Hepatocyte (in vitro differentiated cells): ENCODE results near the gene F2. TPM values are rescaled to one million over a fixed set of nuclear protein-coding genes. Genes with fewer than 3 reads are reported as not detected.

Source experiments
- DNase-seq: peaks from one replicate; pipeline ENCODE4 v3.0.0-alpha.2; 2016; ENCODE audit warnings: low spot score
- H2AFZ ChIP-seq: fragments of 200-600 bp; sonication (generic); 2 replicates; pipeline ENCODE4 v1.6.0; 2016; ENCODE audit warnings: antibody characterized with exemption, mild to moderate bottlenecking
- H3K27ac ChIP-seq: fragments of 200-600 bp; sonication (generic); 2 replicates; pipeline ENCODE4 v1.5.1; 2016; ENCODE audit warnings: mild to moderate bottlenecking
- H3K27me3 ChIP-seq: fragments of 200-600 bp; sonication (generic); 2 replicates; pipeline ENCODE4 v1.6.1; 2016
- H3K36me3 ChIP-seq: fragments of 200-600 bp; sonication (generic); replicated peaks from 2 replicates; pipeline ENCODE4 v1.5.1; 2016; ENCODE audit warnings: low read depth; ENCODE audit not compliant: insufficient read depth
- H3K4me1 ChIP-seq: fragments of 200-600 bp; sonication (generic); 2 replicates; pipeline ENCODE4 v1.5.1; 2016; ENCODE audit warnings: mild to moderate bottlenecking, moderate library complexity; ENCODE audit not compliant: insufficient read depth
- H3K4me2 ChIP-seq: fragments of 200-600 bp; sonication (generic); 2 replicates; pipeline ENCODE4 v1.6.0; 2016
- H3K4me3 ChIP-seq: fragments of 200-600 bp; sonication (generic); 2 replicates; pipeline ENCODE4 v1.5.1; 2016; ENCODE audit warnings: mild to moderate bottlenecking
- H3K79me2 ChIP-seq: fragments of 200-600 bp; sonication (generic); 2 replicates; pipeline ENCODE4 v1.6.0; 2017; ENCODE audit warnings: mild to moderate bottlenecking
- H3K9me2 ChIP-seq: fragments of 200-600 bp; sonication (generic); replicated peaks from 2 replicates; pipeline ENCODE4 v1.6.0; 2017; ENCODE audit warnings: mild to moderate bottlenecking; ENCODE audit not compliant: insufficient read depth
- H3K9me3 ChIP-seq: fragments of 200-600 bp; sonication (generic); 2 replicates; pipeline ENCODE4 v1.5.1; 2016; ENCODE audit warnings: low read depth, mild to moderate bottlenecking
- H4K20me1 ChIP-seq: fragments of 200-600 bp; sonication (generic); 2 replicates; pipeline ENCODE4 v1.6.0; 2016; ENCODE audit warnings: mild to moderate bottlenecking; ENCODE audit not compliant: insufficient read depth, poor library complexity, severe bottlenecking
- CTCF ChIP-seq: fragments of 200-600 bp; sonication (generic); IDR thresholded peaks from 2 replicates; pipeline ENCODE4 v1.5.1; 2016; ENCODE audit warnings: antibody characterized with exemption, mild to moderate bottlenecking; ENCODE audit not compliant: poor library complexity
- EZH2 ChIP-seq: fragments of 200-600 bp; sonication (generic); IDR thresholded peaks from 2 replicates; pipeline ENCODE4 v1.6.1; 2016; ENCODE audit warnings: antibody characterized with exemption, mild to moderate bottlenecking, borderline replicate concordance
- EZH2phosphoT487 ChIP-seq: fragments of 200-600 bp; sonication (generic); IDR thresholded peaks from one replicate; pipeline ENCODE4 v1.6.1; 2018; ENCODE audit warnings: antibody characterized with exemption, mild to moderate bottlenecking, low read depth, moderate library complexity; ENCODE audit not compliant: unreplicated experiment, severe bottlenecking
- WGBS: methylation state at CpG from one replicate; pipeline ENCODE4 v1.1.6; 2016; ENCODE audit warnings: low lambda C conversion rate; ENCODE audit errors: missing lambda C conversion rate; 5-methylcytosine and 5-hydroxymethylcytosine counted together
- polyA plus RNA-seq: library from polyadenylated mRNA; unstranded; fragments of >200 nt; fragmentation: Nextera tagmentation; extraction: Ambion mirVana; gene quantifications from 2 replicates; pipeline ENCODE4 v1.2.1, GENCODE V29; 2016
- total RNA-seq: library from RNA; depleted of rRNA; stranded (reverse); fragments of >200 nt; gene quantifications from 2 replicates; pipeline ENCODE4 v1.2.3, GENCODE V29; 2014

Gene F2
- total and polyA plus RNA-seq, 2 experiments from 2014 or later: 79.7 to 111 TPM

- H3K4me1 ChIP-seq: no peaks in the 10 kb centered on the region
- no peak overlapping the region for H2AFZ ChIP-seq
- no peaks in the 10 kb centered on the region for H3K36me3 ChIP-seq
- no peak overlapping the region for H3K4me3 ChIP-seq
- H3K9me3 ChIP-seq: no peaks in the 10 kb centered on the region
- TF ChIP-seq EZH2phosphoT487 (no peak), EZH2 (no peak), CTCF (no peak)
- no peaks in the 10 kb centered on the region for H3K79me2 ChIP-seq
- no peak overlapping the region for H3K27ac ChIP-seq
- H3K27me3 ChIP-seq: no peaks in the 10 kb centered on the region
- H3K9me2 ChIP-seq: no peaks in the 10 kb centered on the region
- DNase-seq: no peak
- no peaks in the 10 kb centered on the region for H4K20me1 ChIP-seq
- no peak overlapping the region for H3K4me2 ChIP-seq
- WGBS: 95% methylated on average over 15 of the region's 15 CpGs
These were observed 31.9 kb upstream of the F2 start for GRCh38 chr11:46686886-46687795.

DNA sequence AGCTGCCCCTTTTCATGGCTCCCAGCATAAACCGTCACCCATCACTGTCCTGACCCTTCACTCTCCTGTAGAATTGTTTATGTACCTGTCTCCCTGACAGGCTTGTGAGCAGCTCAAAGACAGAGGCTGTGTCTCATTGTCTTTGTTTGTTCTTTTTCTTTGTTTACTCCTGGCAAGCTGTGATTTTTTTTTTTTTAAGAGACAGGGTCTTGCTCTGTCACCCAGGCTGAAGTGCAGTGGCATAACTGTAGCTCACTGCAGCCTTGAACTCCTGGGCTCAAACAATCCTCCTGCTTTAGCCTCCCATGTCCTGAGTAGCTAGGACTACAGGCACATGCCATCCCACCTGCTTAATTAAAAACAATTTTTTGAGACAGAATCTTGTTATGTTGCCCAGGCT lies 28.3 kb upstream of the F2 start:
- H3K4me3 ChIP-seq: no peak overlapping the region
- no peak overlapping the region for H3K27ac ChIP-seq
- no peak overlapping the region for H2AFZ ChIP-seq
- H3K36me3 ChIP-seq: no peaks in the 10 kb centered on the region
- no peak overlapping the region for H3K4me2 ChIP-seq
- no peaks in the 10 kb centered on the region for H3K4me1 ChIP-seq
- no peaks in the 10 kb centered on the region for H3K9me3 ChIP-seq
- no peaks in the 10 kb centered on the region for H4K20me1 ChIP-seq
- 87% methylated on average over 1 of the region's 1 CpG for WGBS
- H3K27me3 ChIP-seq: no peaks in the 10 kb centered on the region
- no peaks in the 10 kb centered on the region for H3K79me2 ChIP-seq
- DNase-seq: no peak
- no peaks in the 10 kb centered on the region for H3K9me2 ChIP-seq
- TF ChIP-seq EZH2: no peak
- no peak for TF ChIP-seq EZH2phosphoT487
- no peak for TF ChIP-seq CTCF

- Histone ChIP-seq H3K4me1 (no peaks in the 10 kb centered on the region), H4K20me1 (no peaks in the 10 kb centered on the region), H3K27ac (no peak overlapping the region), H3K79me2 (peaks cover 3% of the 10 kb centered on the region), H3K4me3 (no peak overlapping the region), H3K36me3 (no peaks in the 10 kb centered on the region), H3K9me3 (no peaks in the 10 kb centered on the region), H2AFZ (no peak overlapping the region), H3K4me2 (no peak overlapping the region), H3K27me3 (no peaks in the 10 kb centered on the region), H3K9me2 (no peaks in the 10 kb centered on the region)
- WGBS: 96% methylated on average over 4 of the region's 4 CpGs
- TF ChIP-seq CTCF (no peak), EZH2phosphoT487 (no peak), EZH2 (no peak)
- DNase-seq: no peak
These were observed 26.6 kb upstream of the F2 start for GRCh38 chr11:46692450-46692849.
